ENCODE results near the gene TTC33.

TTC33 gene

DNA sequence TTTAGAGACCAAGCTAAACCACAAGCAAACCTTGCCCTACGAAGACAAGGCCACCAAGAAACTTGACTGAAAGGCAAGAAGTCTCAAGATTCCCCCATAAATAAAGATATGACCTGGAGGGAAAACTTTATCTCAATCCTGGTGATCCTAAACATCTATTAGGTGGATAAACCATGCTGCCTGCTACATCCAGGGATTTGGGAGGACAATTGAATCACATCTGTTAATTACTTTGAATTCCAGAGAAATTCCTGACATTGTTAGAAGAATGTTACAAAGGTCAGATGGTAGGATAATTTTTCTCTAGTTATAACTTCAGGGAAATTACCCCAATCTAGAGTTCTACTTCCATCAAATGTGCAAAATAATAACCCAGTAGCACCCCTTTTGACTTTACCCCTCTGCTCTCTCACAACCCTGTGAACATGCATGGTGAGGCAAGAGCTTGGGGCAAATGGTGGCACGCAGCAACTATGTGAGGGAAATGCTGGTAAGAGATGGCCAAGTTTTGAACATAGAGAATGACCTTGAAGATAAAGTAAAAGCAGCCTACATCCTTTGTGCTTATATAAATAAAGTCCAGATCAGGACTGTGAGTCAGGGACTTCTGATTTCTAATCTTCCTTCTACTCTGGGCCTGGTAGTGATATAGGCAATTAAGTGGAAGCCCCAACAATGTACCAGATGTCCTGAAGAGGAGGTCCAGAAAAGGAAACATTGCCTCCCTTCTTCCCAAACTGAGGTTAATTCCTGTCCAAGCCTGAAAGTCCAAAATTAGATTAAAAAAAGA, 133.1 kb downstream of the TTC33 start:
- intact Hi-C loops (cut with DNase I; ENCODE audit: low total_unique reads) = no loop called here
- no peak overlapping the region for H3K4me3 ChIP-seq
- H3K4me1 ChIP-seq = no peaks in the 10 kb centered on the region
- no peak for TF ChIP-seq CTCF (IDR thresholded peaks at IDR 0.05)
- H3K9me3 ChIP-seq = no peaks in the 10 kb centered on the region
- H3K27ac ChIP-seq = no peak overlapping the region
- H3K36me3 ChIP-seq = no peaks in the 10 kb centered on the region
- H3K27me3 ChIP-seq = no peaks in the 10 kb centered on the region
- no peak for DNase-seq

DNA sequence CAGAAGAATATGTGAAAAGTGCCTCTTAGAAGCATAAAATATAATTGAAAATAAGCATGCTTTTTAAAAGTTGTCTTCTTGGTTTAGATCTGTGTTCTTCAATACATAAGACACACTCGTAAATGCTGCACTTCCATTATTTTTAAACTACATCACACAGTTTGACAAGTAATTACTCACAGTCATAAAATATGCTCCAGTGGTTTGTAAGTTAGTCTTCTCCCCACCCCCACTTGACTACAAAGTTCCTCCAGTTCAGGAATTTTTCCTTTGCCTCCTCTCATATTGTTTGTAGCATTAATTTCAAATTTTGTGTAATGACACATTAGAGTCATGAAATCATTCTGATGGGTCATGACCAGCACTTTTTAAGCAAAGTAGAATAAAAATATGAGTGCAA, 136.3 kb downstream of the TTC33 start:
- Histone ChIP-seq H3K36me3 (no peaks in the 10 kb centered on the region), H3K9me3 (no peaks in the 10 kb centered on the region), H3K4me1 (no peaks in the 10 kb centered on the region), H3K4me3 (no peak overlapping the region), H3K27ac (no peak overlapping the region), H3K27me3 (no peaks in the 10 kb centered on the region)
- intact Hi-C loops (cut with DNase I; ENCODE audit: low total_unique reads) = no loop called here
- no peak for TF ChIP-seq CTCF (IDR thresholded peaks at IDR 0.05)
- no peak for DNase-seq

DNA sequence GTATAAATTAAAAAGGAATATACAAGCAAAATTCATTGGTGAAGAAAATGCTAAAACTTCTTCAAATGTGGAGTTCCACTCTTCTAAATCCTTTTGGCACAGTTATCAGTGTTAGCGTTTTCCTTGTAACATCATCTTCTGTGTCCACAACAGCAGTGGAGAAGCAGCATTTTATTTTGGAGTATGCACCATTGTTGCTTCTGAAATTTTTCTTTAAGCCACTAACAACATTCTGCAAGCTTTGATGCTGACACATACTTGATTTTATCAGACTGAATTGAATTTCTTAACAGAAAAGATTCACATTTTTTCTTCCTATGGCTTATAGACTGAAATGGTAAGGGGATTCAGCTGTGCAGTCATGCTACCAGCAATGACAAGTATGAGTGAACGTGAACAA, 136.8 kb downstream of the TTC33 start:
- DNase-seq = no peak
- TF ChIP-seq CTCF (IDR thresholded peaks at IDR 0.05) = no peak
- Histone ChIP-seq H3K9me3 (no peaks in the 10 kb centered on the region), H3K27me3 (no peaks in the 10 kb centered on the region), H3K27ac (no peak overlapping the region), H3K4me3 (no peak overlapping the region), H3K4me1 (no peaks in the 10 kb centered on the region), H3K36me3 (no peaks in the 10 kb centered on the region)
- intact Hi-C loops (cut with DNase I; ENCODE audit: low total_unique reads) = no loop called here

DNA sequence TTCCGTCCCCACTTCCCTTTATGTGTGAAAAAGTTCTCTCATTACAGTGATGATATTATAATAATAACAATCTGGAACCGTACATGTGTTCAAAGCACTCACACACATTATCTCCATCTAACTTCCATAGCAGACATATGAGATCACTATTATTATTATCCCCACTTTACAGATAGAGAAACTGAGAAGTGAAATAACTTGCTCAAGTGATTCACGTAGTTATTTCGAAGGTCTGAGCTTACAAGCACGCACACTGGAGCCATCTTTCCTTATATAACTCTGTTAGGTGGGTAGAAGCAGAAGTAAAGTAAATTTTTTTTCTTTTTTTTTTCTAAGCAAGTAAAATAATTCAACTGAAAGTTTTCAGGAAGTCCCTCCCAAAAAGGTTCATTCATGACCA, 139.0 kb downstream of the TTC33 start:
- DNase-seq = no peak
- no peak overlapping the region for H3K27ac ChIP-seq
- H3K27me3 ChIP-seq = no peaks in the 10 kb centered on the region
- TF ChIP-seq CTCF (IDR thresholded peaks at IDR 0.05) = no peak
- intact Hi-C loops (cut with DNase I; ENCODE audit: low total_unique reads) = no loop called here
- H3K36me3 ChIP-seq = no peaks in the 10 kb centered on the region
- H3K4me3 ChIP-seq = no peak overlapping the region
- no peaks in the 10 kb centered on the region for H3K9me3 ChIP-seq
- no peaks in the 10 kb centered on the region for H3K4me1 ChIP-seq

DNA sequence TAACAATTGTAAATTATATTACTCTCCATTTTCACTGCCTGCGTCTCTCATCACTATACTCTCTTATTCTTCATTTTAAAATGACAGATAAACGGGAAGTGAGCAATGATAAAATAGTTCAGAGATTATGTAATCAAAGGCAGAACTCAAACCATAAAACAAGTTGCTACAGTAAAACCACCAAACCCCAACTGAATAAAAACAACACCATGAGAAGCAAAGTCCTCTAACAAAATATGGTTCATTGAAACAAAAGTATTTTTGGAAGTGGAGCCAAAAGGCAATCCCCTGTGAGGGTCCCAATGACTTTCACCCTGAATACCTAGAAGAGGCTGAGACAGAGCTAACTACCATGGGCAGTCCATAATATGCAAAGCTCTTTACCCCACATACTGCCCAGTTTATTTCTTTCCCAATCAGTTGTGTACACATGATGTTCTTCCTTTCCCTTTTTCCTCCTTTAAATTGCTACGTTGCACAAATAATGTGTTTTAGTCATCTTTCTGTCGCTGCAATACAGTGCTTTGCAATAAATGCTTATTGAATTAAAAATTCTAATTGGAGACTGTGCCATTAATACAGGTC, 140.1 kb downstream of the TTC33 start:
- Histone ChIP-seq H3K27me3 (no peaks in the 10 kb centered on the region), H3K27ac (no peak overlapping the region), H3K9me3 (no peaks in the 10 kb centered on the region), H3K36me3 (no peaks in the 10 kb centered on the region), H3K4me1 (no peaks in the 10 kb centered on the region), H3K4me3 (no peak overlapping the region)
- TF ChIP-seq CTCF (IDR thresholded peaks at IDR 0.05) = no peak
- intact Hi-C loops (cut with DNase I; ENCODE audit: low total_unique reads) = no loop called here
- DNase-seq = no peak

Data from tibial artery (tissue), 4 donors.